WTC11 (cell line): Measurements from ENCODE around the gene SPRYD3. TPM values are rescaled to one million over a fixed set of nuclear protein-coding genes. Genes with fewer than 3 reads are reported as not detected.
A peak's percentile ranks its signal among the peaks of the same experiment; 100 is the strongest.

Source experiments
- ATAC-seq: fragments of 200-7000 bp; cut with Tn5 transposase; 2 replicates; pipeline ENCODE4 v1.10.0; 2021; ENCODE audit warnings: mild to moderate bottlenecking, moderate library complexity
- CTCF ChIA-PET: fragments of 300-600 bp; sonication (Branson Sonifier 250); formaldehyde crosslinking; loops from one replicate; lab custom pipeline; 2021; ENCODE audit warnings: antibody characterized with exemption; lab: Charles Lee
- POLR2A ChIA-PET: fragments of 350-600 bp; sonication (Branson Sonifier 250); formaldehyde crosslinking; loops from one replicate; lab custom pipeline; 2021; ENCODE audit warnings: antibody characterized with exemption; lab: Charles Lee
- DNase-seq: peaks from one replicate; pipeline ENCODE4 v3.0.0; 2021; ENCODE audit warnings: low spot score
- H3K27ac Mint-ChIP-seq: 2 replicates; pipeline ENCODE4 v1.8.0; 2021; ENCODE audit warnings: mixed read lengths
- H3K27me3 Mint-ChIP-seq: 2 replicates; pipeline ENCODE4 v1.8.0; 2021; ENCODE audit warnings: low read depth, mild to moderate bottlenecking, moderate library complexity, mixed read lengths
- H3K36me3 Mint-ChIP-seq: 2 replicates; pipeline ENCODE4 v1.8.0; 2021; ENCODE audit warnings: mixed read lengths
- H3K4me1 Mint-ChIP-seq: 2 replicates; pipeline ENCODE4 v1.8.0; 2022; ENCODE audit warnings: mixed read lengths
- H3K4me3 Mint-ChIP-seq: 2 replicates; pipeline ENCODE4 v1.8.0; 2021; ENCODE audit warnings: mild to moderate bottlenecking, moderate library complexity, mixed read lengths
- H3K9me3 Mint-ChIP-seq: 2 replicates; pipeline ENCODE4 v1.8.0; 2021; ENCODE audit warnings: mixed read lengths
- ARID4B ChIP-seq: sonication (generic); formaldehyde crosslinking; IDR thresholded peaks from 2 replicates; pipeline ENCODE4 v1.8.0; 2023; ENCODE audit warnings: missing genetic modification reagents, mild to moderate bottlenecking, borderline replicate concordance
- ATF2 ChIP-seq: sonication (generic); formaldehyde crosslinking; IDR thresholded peaks from 2 replicates; pipeline ENCODE4 v1.8.1; 2022; ENCODE audit warnings: low read depth, missing genetic modification reagents, borderline replicate concordance
- FOXP4 ChIP-seq: sonication (generic); formaldehyde crosslinking; IDR thresholded peaks from 2 replicates; pipeline ENCODE4 v1.8.0; 2022; ENCODE audit warnings: mild to moderate bottlenecking, missing genetic modification reagents
- HMGXB4 ChIP-seq: sonication (generic); formaldehyde crosslinking; IDR thresholded peaks from 2 replicates; pipeline ENCODE4 v1.8.1; 2023; ENCODE audit warnings: mild to moderate bottlenecking, moderate library complexity, missing genetic modification reagents
- JAZF1 ChIP-seq: fragments of 250-450 bp; sonication (Bioruptor Pico); IDR thresholded peaks from 2 replicates; pipeline ENCODE4 v1.9.0; 2021; ENCODE audit warnings: moderate library complexity, mild to moderate bottlenecking, inconsistent platforms
- MAX ChIP-seq: sonication (generic); formaldehyde crosslinking; IDR thresholded peaks from 2 replicates; pipeline ENCODE4 v1.8.0; 2022; ENCODE audit warnings: mild to moderate bottlenecking, missing genetic modification reagents
- NFE2L1 ChIP-seq: sonication (generic); formaldehyde crosslinking; IDR thresholded peaks from 2 replicates; pipeline ENCODE4 v1.8.1; 2023; ENCODE audit warnings: missing genetic modification reagents
- NFYB ChIP-seq: sonication (generic); formaldehyde crosslinking; conservative IDR thresholded peaks from 2 replicates; pipeline ENCODE4 v1.8.0; 2022; ENCODE audit warnings: low read depth, missing genetic modification reagents
- PRRX2 ChIP-seq: fragments of 250-450 bp; sonication (Bioruptor Pico); IDR thresholded peaks from 2 replicates; pipeline ENCODE4 v1.8.0; 2021; ENCODE audit warnings: mild to moderate bottlenecking
- TEAD1 ChIP-seq: sonication (generic); formaldehyde crosslinking; IDR thresholded peaks from 2 replicates; pipeline ENCODE4 v1.8.0; 2022; ENCODE audit warnings: mild to moderate bottlenecking, missing genetic modification reagents
- TEAD4 ChIP-seq: sonication (generic); formaldehyde crosslinking; IDR thresholded peaks from 2 replicates; pipeline ENCODE4 v1.8.0; 2022; ENCODE audit warnings: mild to moderate bottlenecking, missing genetic modification reagents
- USF1 ChIP-seq: sonication (generic); formaldehyde crosslinking; IDR thresholded peaks from 2 replicates; pipeline ENCODE4 v1.8.0; 2022; ENCODE audit warnings: mild to moderate bottlenecking, missing genetic modification reagents
- ZNF317 ChIP-seq: sonication (generic); formaldehyde crosslinking; IDR thresholded peaks from 2 replicates; pipeline ENCODE4 v1.8.1; 2023; ENCODE audit warnings: low read depth, mild to moderate bottlenecking, moderate library complexity, missing genetic modification reagents, borderline replicate concordance
- total RNA-seq: library from RNA; stranded (reverse); gene quantifications from 3 replicates; pipeline ENCODE4 v1.2.3, GENCODE V29; 2021

Gene SPRYD3
- total RNA-seq, 1 experiment from 2014 or later = 11.9 TPM

GRCh38 chr12:53097564-53098353 lies 18.6 kb upstream of the SPRYD3 start, which contains the start of gene IGFBP6 (continued):
- TF ChIP-seq ARID4B (peak; percentile 38; the same call in 1 of the 2 replicates), MAX (CRISPR knock-in tag) (peak; percentile 51; the same call in 1 of the 2 replicates), TEAD1 (CRISPR knock-in tag) (no peak)
- TF ChIP-seq, all 79 proteins: peak for 7

GRCh38 chr12:53097207-53097563 lies 18.0 kb upstream of the SPRYD3 start:
- Mint-ChIP-seq H3K36me3 (no peaks in the 10 kb centered on the region), H3K27ac (no peak overlapping the region), H3K9me3 (no peaks in the 10 kb centered on the region), H3K4me3 (peak overlapping the region; percentile 90), H3K27me3 (peaks cover 66% of the 10 kb centered on the region), H3K4me1 (peaks cover 39% of the 10 kb centered on the region)
- ChIA-PET POLR2A (interaction anchor here (0.8 to 1.3 kb wide), 3 partner anchors 18 to 95 kb away, joined by 3 to 6 read pairs (median 5); partner anchors contain the start of gene SPRYD3), CTCF (interaction anchor here (0.7 to 14.6 kb wide), 13 partner anchors 16 to 282 kb away, joined by 3 to 474 read pairs (median 12); partner anchors contain the start of genes AAAS, CSAD, SP1 and SPRYD3)
- ATAC-seq = peak; percentile 26
- DNase-seq = peak; percentile 42
- no peak for TF ChIP-seq ATF2 (CRISPR knock-in tag)
- TF ChIP-seq MAX (CRISPR knock-in tag) = 0 out of 2 replicates have a peak, but pooled peaks have one; percentile 17

- no peaks in the 10 kb centered on the region for H3K36me3 Mint-ChIP-seq
- ChIA-PET POLR2A (interaction anchor here (1.2 to 1.3 kb wide), 2 partner anchors 18 to 31 kb away, joined by 5 to 6 read pairs; partner anchors contain the start of gene SPRYD3), CTCF (interaction anchor here (0.9 to 14.6 kb wide), 10 partner anchors 15 to 117 kb away, joined by 3 to 474 read pairs (median 12); partner anchors contain the start of genes CSAD, SPRYD3 and TNS2)
- no peaks in the 10 kb centered on the region for H3K9me3 Mint-ChIP-seq
- peak; percentile 11 for ATAC-seq
- H3K4me1 Mint-ChIP-seq = peaks cover 39% of the 10 kb centered on the region
- DNase-seq = no peak
- H3K27ac Mint-ChIP-seq = no peak overlapping the region
- peaks cover 70% of the 10 kb centered on the region for H3K27me3 Mint-ChIP-seq
- peak overlapping the region; percentile 90 for H3K4me3 Mint-ChIP-seq
- TF ChIP-seq USF1 (CRISPR knock-in tag) (no peak), ARID4B (no peak), ZNF317 (CRISPR knock-in tag) (no peak), HMGXB4 (CRISPR knock-in tag) (no peak), JAZF1 (CRISPR knock-in tag) (no peak), PRRX2 (CRISPR knock-in tag) (no peak), FOXP4 (CRISPR knock-in tag) (no peak), MAX (CRISPR knock-in tag) (no peak), TEAD4 (CRISPR knock-in tag) (no peak), NFYB (CRISPR knock-in tag) (no peak), NFE2L1 (CRISPR knock-in tag) (no peak)
Measured at GRCh38 chr12:53096759-53097158, 17.6 kb upstream of the SPRYD3 start.
